Measurements from ENCODE around the gene RABL2A.
"Not testable (repeated sequence)": the region's sequence is repeated elsewhere in the genome, so short reads cannot be mapped to it uniquely, and the experiment has no call there.

RABL2A gene

DNA sequence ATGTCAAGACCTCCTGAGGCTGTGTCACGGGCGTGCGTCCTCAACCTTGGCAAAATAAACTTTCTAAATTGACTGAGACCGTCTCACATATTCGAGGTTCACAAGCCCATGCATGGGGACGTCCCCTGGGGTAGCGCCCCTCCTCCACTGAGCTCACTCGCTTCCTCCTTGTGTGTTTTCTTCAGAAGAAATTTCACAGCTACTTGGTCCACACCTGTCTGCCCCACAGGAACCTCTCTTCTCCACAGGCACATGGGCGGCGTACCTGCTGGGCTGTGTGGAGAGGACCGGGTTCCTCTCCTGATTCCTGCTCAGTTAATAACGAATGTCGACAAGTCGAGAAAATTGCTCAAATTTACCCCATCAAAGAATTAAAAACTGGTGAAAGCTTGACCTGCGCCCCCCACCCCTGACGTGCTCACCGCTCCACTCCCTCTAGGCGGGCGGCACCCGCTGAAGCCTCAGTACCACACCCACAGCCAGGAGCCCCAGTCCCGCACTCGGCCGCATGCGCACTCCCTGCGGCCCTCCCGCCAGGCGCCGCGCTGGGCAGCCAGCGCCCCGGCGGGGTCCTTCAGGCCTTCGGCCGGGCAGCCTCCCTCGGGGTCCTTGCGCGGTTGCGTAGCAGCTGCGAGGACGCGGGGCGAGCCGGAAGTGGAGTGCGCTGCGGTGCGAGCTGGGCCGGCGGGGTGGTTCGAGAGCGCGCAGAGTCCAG, at the start of gene RABL2A:
TSS of gene RABL2A (plus strand) at position 651 of the 715 bp plus-strand sequence. CDS start 1,341 bp downstream, outside the sequence.
- H3K4me3 ChIP-seq (ENCODE audit: low read depth, low read length), result peak within 1 kb of the TSS; percentile 57
- peak; percentile 79 for DNase-seq (ENCODE audit: low read depth)

DNA sequence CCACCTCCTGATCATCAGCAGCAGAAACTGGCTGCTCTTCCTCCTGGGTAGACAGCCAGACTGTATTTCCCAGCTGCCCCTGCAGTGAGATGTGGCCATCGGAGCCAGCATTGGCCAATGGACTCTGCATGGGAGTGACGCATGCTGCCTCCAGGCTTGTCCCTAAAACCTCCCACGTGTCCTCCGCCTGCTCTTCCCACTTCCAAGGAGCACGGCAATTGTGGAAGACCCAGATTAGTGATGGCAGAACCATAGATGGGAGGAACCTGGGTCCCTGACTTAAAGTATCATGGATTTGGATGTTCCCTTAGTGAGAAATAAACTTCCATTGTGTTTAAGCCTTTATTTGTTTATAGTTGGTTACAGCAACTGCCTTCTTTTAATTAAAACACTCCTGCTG, 48.6 kb upstream of the RABL2A start:
- not testable (repeated sequence) for DNase-seq (ENCODE audit: low read depth)

GRCh38 chr2:113582473-113582872, 44.6 kb upstream of the RABL2A start:
- not testable (repeated sequence) for H3K4me3 ChIP-seq (ENCODE audit: low read depth, low read length); DNase-seq (ENCODE audit: low read depth)

More for the DNA sequence above, 48.6 kb upstream of the RABL2A start:
- not testable (repeated sequence) for H3K4me3 ChIP-seq (ENCODE audit: low read depth, low read length)

GRCh38 chr2:113583521-113584225, 43.4 kb upstream of the RABL2A start:
- peak; percentile 67 for DNase-seq (ENCODE audit: low read depth)
- peak overlapping the region; percentile 67 for H3K4me3 ChIP-seq (ENCODE audit: low read depth, low read length)

DNA sequence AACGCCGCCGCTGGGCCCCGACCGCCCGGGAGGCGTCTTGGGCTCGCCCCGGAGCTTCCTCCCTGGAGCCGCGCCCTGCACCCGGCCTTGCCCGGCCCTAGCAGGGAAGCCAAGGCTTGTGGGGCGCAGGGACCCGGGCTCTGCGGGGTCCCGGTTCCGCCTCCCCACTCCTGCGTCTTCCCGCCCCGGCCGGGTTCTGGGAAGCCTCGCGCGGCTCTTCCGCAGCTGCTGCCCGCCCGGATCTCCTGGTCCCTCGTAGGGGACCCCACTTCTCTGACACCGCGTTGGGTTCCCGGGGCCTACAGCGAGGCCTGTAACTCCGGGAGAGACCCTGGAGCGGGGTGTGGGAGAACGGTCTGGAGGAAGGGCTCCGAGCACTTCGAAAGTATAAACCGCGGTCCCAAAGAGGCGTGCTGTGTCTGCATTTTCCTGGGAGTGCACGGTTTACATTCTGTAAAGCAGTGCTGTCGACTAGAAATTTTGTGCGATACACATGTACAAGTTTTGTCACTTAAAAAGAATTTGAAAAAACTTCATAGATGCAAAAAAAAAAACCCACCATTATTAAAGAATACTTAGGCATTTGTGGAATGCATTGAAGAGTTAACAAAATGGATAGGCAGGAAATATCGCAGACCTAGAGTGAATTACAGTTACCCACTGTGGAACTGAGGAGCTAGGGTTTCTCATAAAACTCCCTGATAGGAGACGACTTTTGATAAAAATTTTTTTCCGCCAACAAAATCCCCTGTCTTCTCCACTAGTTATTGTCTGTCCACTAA, 42.6 kb upstream of the RABL2A start:
- peak overlapping the region; percentile 59 for H3K4me3 ChIP-seq (ENCODE audit: low read depth, low read length)
- DNase-seq (ENCODE audit: low read depth), result peak; percentile 31

DNA sequence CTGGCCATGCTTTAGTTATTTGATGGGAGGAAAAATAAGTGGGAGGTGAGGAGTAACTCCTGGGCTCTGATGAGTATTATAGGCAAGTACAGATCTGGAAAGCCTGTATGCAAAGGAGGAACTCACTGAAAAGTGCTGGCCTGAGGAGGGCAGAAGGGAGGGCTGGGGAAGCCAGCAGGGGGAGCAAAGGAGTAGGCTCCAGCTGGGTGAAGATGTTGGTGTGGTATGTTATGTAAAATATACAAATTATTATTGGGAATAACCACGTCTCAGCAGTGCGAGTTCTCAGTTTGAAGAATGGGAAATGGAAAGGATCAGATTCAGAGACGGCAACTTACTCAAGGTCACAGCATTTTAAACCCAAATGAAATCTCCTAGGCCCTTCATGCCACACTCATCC, 39.9 kb upstream of the RABL2A start:
- H3K4me3 ChIP-seq (ENCODE audit: low read depth, low read length), result not testable (repeated sequence)
- TF ChIP-seq, protein P1, sequence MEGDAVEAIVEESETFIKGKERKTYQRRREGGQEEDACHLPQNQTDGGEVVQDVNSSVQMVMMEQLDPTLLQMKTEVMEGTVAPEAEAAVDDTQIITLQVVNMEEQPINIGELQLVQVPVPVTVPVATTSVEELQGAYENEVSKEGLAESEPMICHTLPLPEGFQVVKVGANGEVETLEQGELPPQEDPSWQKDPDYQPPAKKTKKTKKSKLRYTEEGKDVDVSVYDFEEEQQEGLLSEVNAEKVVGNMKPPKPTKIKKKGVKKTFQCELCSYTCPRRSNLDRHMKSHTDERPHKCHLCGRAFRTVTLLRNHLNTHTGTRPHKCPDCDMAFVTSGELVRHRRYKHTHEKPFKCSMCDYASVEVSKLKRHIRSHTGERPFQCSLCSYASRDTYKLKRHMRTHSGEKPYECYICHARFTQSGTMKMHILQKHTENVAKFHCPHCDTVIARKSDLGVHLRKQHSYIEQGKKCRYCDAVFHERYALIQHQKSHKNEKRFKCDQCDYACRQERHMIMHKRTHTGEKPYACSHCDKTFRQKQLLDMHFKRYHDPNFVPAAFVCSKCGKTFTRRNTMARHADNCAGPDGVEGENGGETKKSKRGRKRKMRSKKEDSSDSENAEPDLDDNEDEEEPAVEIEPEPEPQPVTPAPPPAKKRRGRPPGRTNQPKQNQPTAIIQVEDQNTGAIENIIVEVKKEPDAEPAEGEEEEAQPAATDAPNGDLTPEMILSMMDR (conservative IDR thresholded peaks at IDR 0.05; ENCODE audit: low read depth, low read length), result peak; percentile 62
- DNase-seq (ENCODE audit: low read depth), result peak; percentile 76

DNA sequence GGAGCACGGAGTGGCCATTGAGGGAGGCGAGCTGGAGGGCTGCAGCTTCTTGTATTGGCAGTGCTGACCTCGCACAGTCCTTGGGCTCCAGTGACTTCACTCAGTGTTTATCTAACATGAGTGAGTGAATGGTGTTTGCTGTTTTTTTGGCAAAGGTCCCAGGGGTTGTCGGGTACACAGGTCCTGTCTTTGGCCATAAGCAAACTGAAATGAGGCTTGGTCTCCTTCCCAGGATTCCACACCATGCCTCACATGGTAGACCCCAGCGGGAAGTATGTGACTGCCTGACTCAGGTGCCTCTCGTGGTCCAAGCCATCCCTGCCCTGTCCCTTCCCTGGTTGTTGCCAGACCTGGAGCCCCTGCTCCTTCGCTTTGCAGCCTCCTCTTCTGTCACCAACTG, 37.5 kb upstream of the RABL2A start:
- not testable (repeated sequence) for DNase-seq (ENCODE audit: low read depth)

DNA sequence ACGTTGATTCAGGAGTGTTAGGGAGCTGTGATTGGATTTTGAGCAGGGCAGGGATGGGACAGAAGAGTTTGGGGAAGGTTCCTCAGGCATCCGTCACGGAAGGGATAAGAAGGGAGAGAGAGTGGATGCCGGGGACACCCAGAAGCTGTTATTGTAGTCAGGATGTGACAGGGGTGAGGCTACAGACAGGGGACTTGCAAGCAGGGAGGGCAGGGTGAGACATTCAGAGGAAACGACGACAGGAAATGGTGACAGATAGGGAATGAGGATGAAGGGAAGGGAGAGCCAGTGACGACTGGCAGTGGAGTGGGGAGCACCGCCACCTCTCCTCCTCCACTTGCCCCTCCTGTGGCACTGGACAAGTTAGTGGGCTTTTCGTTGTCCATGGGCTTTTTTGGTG, 35.1 kb upstream of the RABL2A start:
- DNase-seq (ENCODE audit: low read depth); H3K4me3 ChIP-seq (ENCODE audit: low read depth, low read length): not testable (repeated sequence)

More for the DNA sequence above, 37.5 kb upstream of the RABL2A start:
- not testable (repeated sequence) for H3K4me3 ChIP-seq (ENCODE audit: low read depth, low read length)

DNA sequence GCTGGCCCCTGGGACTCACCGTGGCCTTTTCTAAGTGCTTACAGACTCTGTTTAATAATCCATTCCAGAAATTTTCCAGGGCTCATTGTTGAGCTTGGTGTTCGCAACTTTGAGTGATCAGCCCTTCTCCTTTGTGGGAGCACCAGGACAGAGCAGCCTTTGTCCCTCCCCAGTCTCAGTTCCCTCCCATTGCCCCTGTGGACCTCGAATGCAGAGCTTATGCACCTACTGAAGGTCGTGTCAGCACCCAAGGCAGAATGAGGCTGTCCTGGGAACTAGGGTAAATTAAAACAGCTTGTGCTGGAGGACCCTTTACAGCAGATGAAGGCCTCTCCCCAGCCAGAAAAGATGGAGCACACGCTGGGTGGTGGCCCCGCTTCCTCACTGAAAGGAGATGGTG, 33.8 kb upstream of the RABL2A start:
- not testable (repeated sequence) for DNase-seq (ENCODE audit: low read depth); H3K4me3 ChIP-seq (ENCODE audit: low read depth, low read length)

DNA sequence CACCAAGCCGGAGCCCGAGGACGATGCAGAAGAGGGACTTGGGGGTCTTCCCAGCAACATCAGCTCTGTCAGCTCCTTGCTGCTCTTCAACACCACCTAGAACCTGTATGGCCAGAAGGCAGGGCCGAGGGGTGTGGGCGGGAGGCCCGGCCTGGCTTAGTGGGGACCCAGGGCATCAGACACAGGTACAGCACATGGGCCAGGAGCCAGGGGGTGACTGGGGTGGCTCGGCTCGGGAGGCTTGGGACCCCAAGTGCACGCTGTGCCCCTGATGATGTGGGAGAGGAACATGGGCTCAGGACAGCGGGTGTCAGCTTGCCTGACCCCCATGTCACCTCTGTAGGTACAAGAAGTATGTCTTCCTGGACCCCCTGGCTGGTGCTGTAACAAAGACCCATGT, 31.3 kb upstream of the RABL2A start:
- not testable (repeated sequence) for DNase-seq (ENCODE audit: low read depth)

GRCh38 chr2:113597164-113597563, 29.9 kb upstream of the RABL2A start:
- H3K4me3 ChIP-seq (ENCODE audit: low read depth, low read length); DNase-seq (ENCODE audit: low read depth): not testable (repeated sequence)

More for the DNA sequence above, 31.3 kb upstream of the RABL2A start:
- not testable (repeated sequence) for H3K4me3 ChIP-seq (ENCODE audit: low read depth, low read length)

GRCh38 chr2:113597572-113597971, 29.5 kb upstream of the RABL2A start:
- not testable (repeated sequence) for DNase-seq (ENCODE audit: low read depth); H3K4me3 ChIP-seq (ENCODE audit: low read depth, low read length)

GRCh38 chr2:113598180-113598579, 28.9 kb upstream of the RABL2A start:
- H3K4me3 ChIP-seq (ENCODE audit: low read depth, low read length); DNase-seq (ENCODE audit: low read depth): not testable (repeated sequence)

GRCh38 chr2:113598738-113599137, 28.3 kb upstream of the RABL2A start:
- DNase-seq (ENCODE audit: low read depth); H3K4me3 ChIP-seq (ENCODE audit: low read depth, low read length): not testable (repeated sequence)

DNA sequence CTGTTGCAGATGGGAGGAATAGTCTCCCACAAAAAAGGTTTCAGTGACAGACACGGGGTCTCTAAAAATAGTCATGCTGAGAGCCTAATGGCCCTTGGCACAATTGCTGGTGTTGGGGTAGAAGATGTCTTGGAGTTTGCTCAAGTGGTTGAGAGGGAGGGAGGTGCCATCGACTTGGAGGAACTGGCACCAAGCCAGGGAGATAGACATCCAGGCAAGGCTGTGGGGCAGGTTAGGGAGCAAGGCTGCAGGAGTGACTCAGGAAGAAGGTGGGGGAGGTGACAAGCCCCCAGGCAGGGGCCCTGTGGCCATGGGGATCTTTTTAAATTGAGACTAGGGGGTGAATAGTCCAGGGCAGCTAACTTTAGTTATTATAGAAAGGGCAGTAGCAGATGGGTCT, 27.9 kb upstream of the RABL2A start:
- not testable (repeated sequence) for DNase-seq (ENCODE audit: low read depth); H3K4me3 ChIP-seq (ENCODE audit: low read depth, low read length)

Data from choroid plexus epithelial cell (primary cell).